ENCODE results near the gene SLC10A6. TPM values are rescaled to one million over a fixed set of nuclear protein-coding genes. Genes with fewer than 3 reads are reported as not detected.

Gene SLC10A6
- total and polyA plus RNA-seq, 2 of the 13 experiments (the other 11 are each of a cell fraction or from before 2014, with no cell fraction given): not detected

- TF ChIP-seq, protein P1, sequence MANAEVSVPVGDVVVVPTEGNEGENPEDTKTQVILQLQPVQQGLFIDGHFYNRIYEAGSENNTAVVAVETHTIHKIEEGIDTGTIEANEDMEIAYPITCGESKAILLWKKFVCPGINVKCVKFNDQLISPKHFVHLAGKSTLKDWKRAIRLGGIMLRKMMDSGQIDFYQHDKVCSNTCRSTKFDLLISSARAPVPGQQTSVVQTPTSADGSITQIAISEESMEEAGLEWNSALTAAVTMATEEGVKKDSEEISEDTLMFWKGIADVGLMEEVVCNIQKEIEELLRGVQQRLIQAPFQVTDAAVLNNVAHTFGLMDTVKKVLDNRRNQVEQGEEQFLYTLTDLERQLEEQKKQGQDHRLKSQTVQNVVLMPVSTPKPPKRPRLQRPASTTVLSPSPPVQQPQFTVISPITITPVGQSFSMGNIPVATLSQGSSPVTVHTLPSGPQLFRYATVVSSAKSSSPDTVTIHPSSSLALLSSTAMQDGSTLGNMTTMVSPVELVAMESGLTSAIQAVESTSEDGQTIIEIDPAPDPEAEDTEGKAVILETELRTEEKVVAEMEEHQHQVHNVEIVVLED (CRISPR knock-in tag; IDR thresholded peaks at IDR 0.05; ENCODE audit: borderline replicate concordance): 0 out of 2 replicates have a peak, but pooled peaks have one; percentile 12
- TF ChIP-seq ZNF83 (CRISPR knock-in tag; IDR thresholded peaks at IDR 0.05; ENCODE audit: borderline replicate concordance): peak; percentile 35; the same call in 1 of the 2 replicates
- TF ChIP-seq ZNF138 (CRISPR knock-in tag; IDR thresholded peaks at IDR 0.05; ENCODE audit: low read depth): 0 out of 2 replicates have a peak, but pooled peaks have one; percentile 46
- TF ChIP-seq ZNF850 (CRISPR knock-in tag; conservative IDR thresholded peaks at IDR 0.05): 0 out of 2 replicates have a peak, but pooled peaks have one; percentile 41
- peak; percentile 32; the same call in 1 of the 2 replicates for TF ChIP-seq ZNF724P (CRISPR knock-in tag; IDR thresholded peaks at IDR 0.05; ENCODE audit: borderline replicate concordance)
- peak; percentile 30 for TF ChIP-seq ZEB1 (IDR thresholded peaks at IDR 0.05; ENCODE audit: insufficient replicate concordance, low read depth)
- TF ChIP-seq KDM2A (CRISPR knock-in tag; IDR thresholded peaks at IDR 0.05; ENCODE audit: borderline replicate concordance, low read depth): peak; percentile 68
- 0 out of 2 replicates have a peak, but pooled peaks have one; percentile 46 for TF ChIP-seq ATF7-NPFF (CRISPR knock-in tag; IDR thresholded peaks at IDR 0.05; ENCODE audit: low read depth)
- peak; percentile 72; the same call in 1 of the 2 replicates for TF ChIP-seq MYC (CRISPR knock-in tag; IDR thresholded peaks at IDR 0.05; ENCODE audit: borderline replicate concordance)
- TF ChIP-seq, protein P2, sequence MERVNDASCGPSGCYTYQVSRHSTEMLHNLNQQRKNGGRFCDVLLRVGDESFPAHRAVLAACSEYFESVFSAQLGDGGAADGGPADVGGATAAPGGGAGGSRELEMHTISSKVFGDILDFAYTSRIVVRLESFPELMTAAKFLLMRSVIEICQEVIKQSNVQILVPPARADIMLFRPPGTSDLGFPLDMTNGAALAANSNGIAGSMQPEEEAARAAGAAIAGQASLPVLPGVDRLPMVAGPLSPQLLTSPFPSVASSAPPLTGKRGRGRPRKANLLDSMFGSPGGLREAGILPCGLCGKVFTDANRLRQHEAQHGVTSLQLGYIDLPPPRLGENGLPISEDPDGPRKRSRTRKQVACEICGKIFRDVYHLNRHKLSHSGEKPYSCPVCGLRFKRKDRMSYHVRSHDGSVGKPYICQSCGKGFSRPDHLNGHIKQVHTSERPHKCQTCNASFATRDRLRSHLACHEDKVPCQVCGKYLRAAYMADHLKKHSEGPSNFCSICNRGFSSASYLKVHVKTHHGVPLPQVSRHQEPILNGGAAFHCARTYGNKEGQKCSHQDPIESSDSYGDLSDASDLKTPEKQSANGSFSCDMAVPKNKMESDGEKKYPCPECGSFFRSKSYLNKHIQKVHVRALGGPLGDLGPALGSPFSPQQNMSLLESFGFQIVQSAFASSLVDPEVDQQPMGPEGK (CRISPR knock-in tag; IDR thresholded peaks at IDR 0.05): 0 out of 2 replicates have a peak, but pooled peaks have one; percentile 40
- TF ChIP-seq ZNF33A (CRISPR knock-in tag; IDR thresholded peaks at IDR 0.05; ENCODE audit: borderline replicate concordance): no peak
- TF ChIP-seq, protein P3, sequence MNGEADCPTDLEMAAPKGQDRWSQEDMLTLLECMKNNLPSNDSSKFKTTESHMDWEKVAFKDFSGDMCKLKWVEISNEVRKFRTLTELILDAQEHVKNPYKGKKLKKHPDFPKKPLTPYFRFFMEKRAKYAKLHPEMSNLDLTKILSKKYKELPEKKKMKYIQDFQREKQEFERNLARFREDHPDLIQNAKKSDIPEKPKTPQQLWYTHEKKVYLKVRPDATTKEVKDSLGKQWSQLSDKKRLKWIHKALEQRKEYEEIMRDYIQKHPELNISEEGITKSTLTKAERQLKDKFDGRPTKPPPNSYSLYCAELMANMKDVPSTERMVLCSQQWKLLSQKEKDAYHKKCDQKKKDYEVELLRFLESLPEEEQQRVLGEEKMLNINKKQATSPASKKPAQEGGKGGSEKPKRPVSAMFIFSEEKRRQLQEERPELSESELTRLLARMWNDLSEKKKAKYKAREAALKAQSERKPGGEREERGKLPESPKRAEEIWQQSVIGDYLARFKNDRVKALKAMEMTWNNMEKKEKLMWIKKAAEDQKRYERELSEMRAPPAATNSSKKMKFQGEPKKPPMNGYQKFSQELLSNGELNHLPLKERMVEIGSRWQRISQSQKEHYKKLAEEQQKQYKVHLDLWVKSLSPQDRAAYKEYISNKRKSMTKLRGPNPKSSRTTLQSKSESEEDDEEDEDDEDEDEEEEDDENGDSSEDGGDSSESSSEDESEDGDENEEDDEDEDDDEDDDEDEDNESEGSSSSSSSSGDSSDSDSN (CRISPR knock-in tag; IDR thresholded peaks at IDR 0.05): peak; percentile 85
- TF ChIP-seq LCORL (IDR thresholded peaks at IDR 0.05): no peak
- TF ChIP-seq LCORL (CRISPR knock-in tag; IDR thresholded peaks at IDR 0.05): 0 out of 2 replicates have a peak, but pooled peaks have one; percentile 24
- no peak for TF ChIP-seq ASH2L (IDR thresholded peaks at IDR 0.05; ENCODE audit: insufficient read length, low read depth, low read length)
- peak; percentile 59 for TF ChIP-seq MAX (IDR thresholded peaks at IDR 0.05)
- peak; percentile 39; the same call in 1 of the 2 replicates for TF ChIP-seq ZC3H13 (CRISPR knock-in tag; IDR thresholded peaks at IDR 0.05)
- TF ChIP-seq RBFOX2 (IDR thresholded peaks at IDR 0.05; ENCODE audit: low read depth, low read length): peak; percentile 32; the same call in 1 of the 2 replicates
- peak; percentile 52; the same call in 1 of the 2 replicates for TF ChIP-seq SALL1 (CRISPR knock-in tag; IDR thresholded peaks at IDR 0.05)
- peak; percentile 6 for TF ChIP-seq TEAD3 (CRISPR knock-in tag; optimal IDR thresholded peaks at IDR 0.05; ENCODE audit: borderline replicate concordance)
- TF ChIP-seq ZNF468 (CRISPR knock-in tag; IDR thresholded peaks at IDR 0.05): 0 out of 2 replicates have a peak, but pooled peaks have one; percentile 28
Measured at GRCh38 chr4:86891762-86892635, 42.8 kb upstream of the SLC10A6 start, which contains the start of gene C4orf36 (continued).
